DND-41 (cell line): ENCODE measurements around the gene ANKRD36C.
"Not testable (repeated sequence)": the region's sequence is repeated elsewhere in the genome, so short reads cannot be mapped to it uniquely, and the experiment has no call there.

Experiments used
- CTCF ChIP-seq: IDR thresholded peaks from 2 replicates; pipeline ENCODE4 v1.5.1; 2012; ENCODE audit warnings: borderline replicate concordance, low read length, moderate library complexity, mild to moderate bottlenecking; ENCODE audit not compliant: poor library complexity, severe bottlenecking; ENCODE audit errors: extremely low read depth
- EZH2 ChIP-seq: IDR thresholded peaks from 3 replicates; pipeline ENCODE4 v1.6.1; 2012; ENCODE audit warnings: borderline replicate concordance, low read depth, mild to moderate bottlenecking, moderate library complexity, low read length, inconsistent platforms; ENCODE audit not compliant: severe bottlenecking

GRCh38 chr2:95930740-95931139 is 60.9 kb downstream of the ANKRD36C start:
- not testable (repeated sequence) for TF ChIP-seq EZH2, CTCF
